ENCODE measurements around the gene HSD11B1. TPM values are rescaled to one million over a fixed set of nuclear protein-coding genes. Genes with fewer than 3 reads are reported as not detected.

HSD11B1 gene
- total RNA-seq, 1 experiment from 2014 or later = 0.21 TPM

DNA sequence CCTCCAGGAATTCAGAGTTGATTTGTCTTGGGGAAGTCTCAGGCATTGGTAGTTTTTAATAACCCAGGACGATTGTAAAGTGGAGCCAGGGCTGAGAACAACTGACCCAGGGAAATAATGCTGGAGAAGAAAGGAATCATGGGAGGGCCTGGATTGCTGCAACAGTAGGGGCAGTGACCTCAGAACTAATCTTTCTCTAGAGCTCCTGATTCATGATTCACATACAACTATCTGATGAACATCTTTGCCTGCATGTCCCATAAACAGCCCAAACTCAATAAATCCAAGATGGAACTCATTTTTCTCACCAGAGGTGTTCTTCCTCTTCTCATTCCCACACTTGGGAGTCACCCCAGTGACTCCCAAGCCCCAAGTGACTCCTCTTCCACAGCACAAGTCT, 37.5 kb upstream of the HSD11B1 start:
- ChIA-PET POLR2A (interaction anchor here (0.8 to 11.2 kb wide), 4 partner anchors 9 to 17 kb away, joined by 3 to 207 read pairs (median 8); partner anchors contain the start of gene LAMB3), CTCF (interaction anchor here (0.8 to 4.4 kb wide), 7 partner anchors 9 to 64 kb away, joined by 3 to 27 read pairs (median 7); partner anchors contain the start of gene LAMB3)
- TF ChIP-seq, protein P1, sequence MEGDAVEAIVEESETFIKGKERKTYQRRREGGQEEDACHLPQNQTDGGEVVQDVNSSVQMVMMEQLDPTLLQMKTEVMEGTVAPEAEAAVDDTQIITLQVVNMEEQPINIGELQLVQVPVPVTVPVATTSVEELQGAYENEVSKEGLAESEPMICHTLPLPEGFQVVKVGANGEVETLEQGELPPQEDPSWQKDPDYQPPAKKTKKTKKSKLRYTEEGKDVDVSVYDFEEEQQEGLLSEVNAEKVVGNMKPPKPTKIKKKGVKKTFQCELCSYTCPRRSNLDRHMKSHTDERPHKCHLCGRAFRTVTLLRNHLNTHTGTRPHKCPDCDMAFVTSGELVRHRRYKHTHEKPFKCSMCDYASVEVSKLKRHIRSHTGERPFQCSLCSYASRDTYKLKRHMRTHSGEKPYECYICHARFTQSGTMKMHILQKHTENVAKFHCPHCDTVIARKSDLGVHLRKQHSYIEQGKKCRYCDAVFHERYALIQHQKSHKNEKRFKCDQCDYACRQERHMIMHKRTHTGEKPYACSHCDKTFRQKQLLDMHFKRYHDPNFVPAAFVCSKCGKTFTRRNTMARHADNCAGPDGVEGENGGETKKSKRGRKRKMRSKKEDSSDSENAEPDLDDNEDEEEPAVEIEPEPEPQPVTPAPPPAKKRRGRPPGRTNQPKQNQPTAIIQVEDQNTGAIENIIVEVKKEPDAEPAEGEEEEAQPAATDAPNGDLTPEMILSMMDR (IDR thresholded peaks at IDR 0.05; ENCODE audit: unreplicated experiment) = no peak
- Mint-ChIP-seq H3K4me1 (ENCODE audit: insufficient read depth, unreplicated experiment) (peaks cover 21% of the 10 kb centered on the region), H3K27ac (ENCODE audit: low read depth, unreplicated experiment) (no peak overlapping the region), H3K27me3 (ENCODE audit: insufficient read depth, unreplicated experiment) (no peaks in the 10 kb centered on the region), H3K36me3 (ENCODE audit: insufficient read depth, unreplicated experiment) (no peaks in the 10 kb centered on the region), H3K9me3 (ENCODE audit: unreplicated experiment) (no peaks in the 10 kb centered on the region), H3K4me3 (ENCODE audit: unreplicated experiment) (no peak overlapping the region)
- no peak for DNase-seq (ENCODE audit: unreplicated experiment)
- intact Hi-C loops (cut with micrococcal nuclease) = no loop called here
- no TSS peak for BruUV-seq (replicated peaks)

GRCh38 chr1:209667708-209668107, 36.9 kb upstream of the HSD11B1 start:
- intact Hi-C loops (cut with micrococcal nuclease) = no loop called here
- no peak for DNase-seq (ENCODE audit: unreplicated experiment)
- no peaks in the 10 kb centered on the region for H3K9me3 Mint-ChIP-seq (ENCODE audit: unreplicated experiment)
- no peaks in the 10 kb centered on the region for H3K27me3 Mint-ChIP-seq (ENCODE audit: insufficient read depth, unreplicated experiment)
- H3K4me1 Mint-ChIP-seq (ENCODE audit: insufficient read depth, unreplicated experiment) = peaks cover 21% of the 10 kb centered on the region
- H3K36me3 Mint-ChIP-seq (ENCODE audit: insufficient read depth, unreplicated experiment) = no peaks in the 10 kb centered on the region
- no TSS peak for BruUV-seq (replicated peaks)
- H3K4me3 Mint-ChIP-seq (ENCODE audit: unreplicated experiment) = no peak overlapping the region
- POLR2A ChIA-PET = interaction anchor here (1.2 to 11.2 kb wide), 3 partner anchors 12 to 22 kb away, joined by 3 to 254 read pairs (median 207); partner anchors contain the start of gene LAMB3
- TF ChIP-seq, protein P1 (IDR thresholded peaks at IDR 0.05; ENCODE audit: unreplicated experiment) = no peak
- CTCF ChIA-PET = interaction anchor here (1.9 to 4.4 kb wide), 2 partner anchors 9 to 22 kb away, joined by 12 to 27 read pairs; no protein-coding TSS in a partner anchor
- H3K27ac Mint-ChIP-seq (ENCODE audit: low read depth, unreplicated experiment) = no peak overlapping the region

- TF ChIP-seq, protein P1 (IDR thresholded peaks at IDR 0.05; ENCODE audit: unreplicated experiment) = no peak
- ChIA-PET POLR2A (interaction anchor here (0.7 to 8.1 kb wide), 9 partner anchors 11 to 1426 kb away, joined by 3 to 254 read pairs (median 6); partner anchors contain the start of gene LAMB3), CTCF (interaction anchor here (0.5 to 2.6 kb wide), 11 partner anchors 9 to 81 kb away, joined by 3 to 12 read pairs (median 5); partner anchors contain the start of gene LAMB3)
- Mint-ChIP-seq H3K27ac (ENCODE audit: low read depth, unreplicated experiment) (peak overlapping the region; percentile 2), H3K27me3 (ENCODE audit: insufficient read depth, unreplicated experiment) (no peaks in the 10 kb centered on the region), H3K36me3 (ENCODE audit: insufficient read depth, unreplicated experiment) (no peaks in the 10 kb centered on the region), H3K9me3 (ENCODE audit: unreplicated experiment) (no peaks in the 10 kb centered on the region), H3K4me3 (ENCODE audit: unreplicated experiment) (no peak overlapping the region), H3K4me1 (ENCODE audit: insufficient read depth, unreplicated experiment) (peaks cover 37% of the 10 kb centered on the region)
- no TSS peak for BruUV-seq (replicated peaks)
- intact Hi-C loops (cut with micrococcal nuclease) = no loop called here
- DNase-seq (ENCODE audit: unreplicated experiment) = peak; percentile 97
Observed at GRCh38 chr1:209670441-209671082, 34.1 kb upstream of the HSD11B1 start.
